ENCODE measurements around the gene TMPRSS13.
"Not testable (repeated sequence)": the region's sequence is repeated elsewhere in the genome, so short reads cannot be mapped to it uniquely, and the experiment has no call there.

TMPRSS13 gene

GRCh38 chr11:117929142-117929915 is at the start of gene TMPRSS13:
TSS of gene TMPRSS13 (minus strand) at chr11:117929402. CDS start at chr11:117929307, 95 bp downstream.
- DNase-seq, result no peak

GRCh38 chr11:117978991-117979390 is 49.8 kb upstream of the TMPRSS13 start:
- no peak for DNase-seq

- not testable (repeated sequence) for DNase-seq
These were observed 49.2 kb upstream of the TMPRSS13 start for GRCh38 chr11:117978291-117978910.

GRCh38 chr11:117977612-117978264 is 48.5 kb upstream of the TMPRSS13 start:
- DNase-seq, result not testable (repeated sequence)

GRCh38 chr11:117977029-117977428 is 47.8 kb upstream of the TMPRSS13 start:
- no peak for DNase-seq

GRCh38 chr11:117976445-117976844 is 47.2 kb upstream of the TMPRSS13 start:
- no peak for DNase-seq

GRCh38 chr11:117973503-117973860 is 44.3 kb upstream of the TMPRSS13 start:
- no peak for DNase-seq

GRCh38 chr11:117972629-117973502 is 43.7 kb upstream of the TMPRSS13 start:
- no peak for DNase-seq

- DNase-seq, result no peak
These were observed 42.8 kb upstream of the TMPRSS13 start for GRCh38 chr11:117972044-117972443.

GRCh38 chr11:117970400-117971024 is 41.3 kb upstream of the TMPRSS13 start:
- peak; percentile 38 for DNase-seq

GRCh38 chr11:117969160-117969991 is 40.2 kb upstream of the TMPRSS13 start:
- no peak for DNase-seq

GRCh38 chr11:117966908-117967307 is 37.7 kb upstream of the TMPRSS13 start:
- DNase-seq, result no peak

- no peak for DNase-seq
These were observed 33.6 kb upstream of the TMPRSS13 start for GRCh38 chr11:117962826-117963225.

GRCh38 chr11:117961896-117962295 is 32.7 kb upstream of the TMPRSS13 start:
- no peak for DNase-seq

GRCh38 chr11:117960406-117960805 is 31.2 kb upstream of the TMPRSS13 start:
- DNase-seq, result no peak

GRCh38 chr11:117959438-117960149 is 30.4 kb upstream of the TMPRSS13 start:
- no peak for DNase-seq

GRCh38 chr11:117958949-117959348 is 29.7 kb upstream of the TMPRSS13 start:
- DNase-seq, result no peak

GRCh38 chr11:117953024-117953671 is 23.9 kb upstream of the TMPRSS13 start:
- no peak for DNase-seq

GRCh38 chr11:117950993-117951961 is 22.1 kb upstream of the TMPRSS13 start:
- peak; percentile 37 for DNase-seq
